GM12864 (cell line): Measurements from ENCODE around the gene HACD1.

ENCODE experiments used
- DNase-seq: peaks from one replicate; pipeline ENCODE4 v3.0.0-alpha.2; 2011; ENCODE audit warnings: low read depth
- H3K4me3 ChIP-seq: 2 replicates; pipeline ENCODE4 v1.5.1; 2011; ENCODE audit warnings: mild to moderate bottlenecking, low read depth, low read length, control low read depth
- CTCF ChIP-seq: IDR thresholded peaks from 2 replicates; pipeline ENCODE4 v1.5.1; 2011; ENCODE audit warnings: low read depth, mild to moderate bottlenecking, moderate library complexity, low read length, control low read depth, inconsistent platforms; ENCODE audit errors: missing control alignments

The HACD1 gene

GRCh38 chr10:17659365-17659764 lies 42.2 kb upstream of the HACD1 start:
- no peak overlapping the region for H3K4me3 ChIP-seq
- TF ChIP-seq CTCF = no peak
- DNase-seq = no peak

- H3K4me3 ChIP-seq = no peak overlapping the region
- TF ChIP-seq CTCF = no peak
- DNase-seq = no peak
These were observed 39.9 kb upstream of the HACD1 start for GRCh38 chr10:17657103-17657500.

GRCh38 chr10:17655567-17656146 lies 38.5 kb upstream of the HACD1 start:
- TF ChIP-seq CTCF = no peak
- no peak overlapping the region for H3K4me3 ChIP-seq
- peak; percentile 47 for DNase-seq

DNA sequence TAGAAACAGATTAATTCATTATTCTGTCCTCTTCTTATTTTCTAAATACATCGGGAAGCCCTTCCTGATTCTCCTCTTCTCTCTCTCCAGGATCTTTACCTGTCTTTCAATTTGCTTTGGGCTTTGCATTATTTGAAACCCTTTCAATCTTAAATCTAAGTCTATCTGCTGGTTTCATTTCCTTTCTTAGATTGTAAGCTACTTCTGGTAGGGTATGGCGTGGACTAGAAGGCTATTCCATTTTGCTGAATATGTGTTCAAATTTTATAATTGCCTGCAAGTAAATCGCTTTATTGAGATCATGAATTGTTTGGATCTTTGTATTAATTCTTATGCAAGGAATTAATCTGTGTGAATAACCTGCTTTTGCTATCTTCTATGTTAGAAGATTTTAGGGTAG lies 37.8 kb upstream of the HACD1 start:
- no peak for TF ChIP-seq CTCF
- no peak overlapping the region for H3K4me3 ChIP-seq
- no peak for DNase-seq

DNA sequence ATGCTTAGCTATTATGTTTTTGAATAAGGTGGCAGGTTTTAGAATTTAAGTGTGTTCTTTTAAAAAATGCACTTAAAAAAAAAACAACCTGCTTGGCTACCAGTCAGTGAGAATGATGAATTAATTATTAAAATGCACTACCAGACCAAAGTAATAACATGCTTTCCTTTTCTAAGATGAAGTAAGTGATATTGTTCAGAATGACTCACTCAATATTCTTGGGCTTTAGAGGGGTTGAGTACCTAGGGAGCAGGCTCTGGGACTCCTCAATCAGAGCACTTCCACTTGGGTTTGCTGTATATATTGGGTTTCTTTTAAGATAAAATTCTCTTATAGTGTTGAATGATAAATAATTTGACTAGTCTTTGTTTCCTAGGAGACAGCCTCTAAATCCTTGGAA lies 35.4 kb upstream of the HACD1 start:
- no peak for TF ChIP-seq CTCF
- H3K4me3 ChIP-seq = no peak overlapping the region
- DNase-seq = no peak

- no peak for TF ChIP-seq CTCF
- no peak overlapping the region for H3K4me3 ChIP-seq
- DNase-seq = no peak
These were observed 34.7 kb upstream of the HACD1 start for GRCh38 chr10:17651896-17652295.

GRCh38 chr10:17650416-17650815 lies 33.2 kb upstream of the HACD1 start:
- TF ChIP-seq CTCF = no peak
- DNase-seq = no peak
- no peak overlapping the region for H3K4me3 ChIP-seq
